GM12892 (cell line): ENCODE measurements around the gene STUB1.

Source experiments
- DNase-seq: peaks from one replicate; pipeline ENCODE4 v3.0.0; 2011; ENCODE audit not compliant: insufficient read length
- FAIRE-seq: peaks from 2 replicates; lab custom pipeline; 2011; peaks lifted over from hg19 to GRCh38; lab: Jason Lieb, UNC
- POLR2A ChIP-seq: IDR thresholded peaks from 2 replicates; pipeline ENCODE4 v1.6.1; 2011; ENCODE audit warnings: low read depth, low read length, control low read depth
- POLR2AphosphoS5 ChIP-seq: IDR thresholded peaks from 2 replicates; pipeline ENCODE4 v1.6.1; 2011; ENCODE audit warnings: low read depth, low read length, control low read depth
- TAF1 ChIP-seq: IDR thresholded peaks from 2 replicates; pipeline ENCODE4 v1.6.1; 2011; ENCODE audit warnings: low read depth, mild to moderate bottlenecking, control low read depth, low read length, borderline replicate concordance

The STUB1 gene

GRCh38 chr16:694863-695354 is 14.7 kb downstream of the STUB1 start:
- no peak for FAIRE-seq
- no peak for DNase-seq
- TF ChIP-seq POLR2A = no peak
- no peak for TF ChIP-seq POLR2AphosphoS5
- no peak for TF ChIP-seq TAF1

GRCh38 chr16:695355-696089 is 15.3 kb downstream of the STUB1 start:
- DNase-seq (peak; percentile 80), FAIRE-seq (peak; percentile 83)
- no peak for TF ChIP-seq TAF1
- peak; percentile 41; the same call in 1 of the 2 replicates for TF ChIP-seq POLR2A
- TF ChIP-seq POLR2AphosphoS5 = 0 out of 2 replicates have a peak, but pooled peaks have one; percentile 36

DNA sequence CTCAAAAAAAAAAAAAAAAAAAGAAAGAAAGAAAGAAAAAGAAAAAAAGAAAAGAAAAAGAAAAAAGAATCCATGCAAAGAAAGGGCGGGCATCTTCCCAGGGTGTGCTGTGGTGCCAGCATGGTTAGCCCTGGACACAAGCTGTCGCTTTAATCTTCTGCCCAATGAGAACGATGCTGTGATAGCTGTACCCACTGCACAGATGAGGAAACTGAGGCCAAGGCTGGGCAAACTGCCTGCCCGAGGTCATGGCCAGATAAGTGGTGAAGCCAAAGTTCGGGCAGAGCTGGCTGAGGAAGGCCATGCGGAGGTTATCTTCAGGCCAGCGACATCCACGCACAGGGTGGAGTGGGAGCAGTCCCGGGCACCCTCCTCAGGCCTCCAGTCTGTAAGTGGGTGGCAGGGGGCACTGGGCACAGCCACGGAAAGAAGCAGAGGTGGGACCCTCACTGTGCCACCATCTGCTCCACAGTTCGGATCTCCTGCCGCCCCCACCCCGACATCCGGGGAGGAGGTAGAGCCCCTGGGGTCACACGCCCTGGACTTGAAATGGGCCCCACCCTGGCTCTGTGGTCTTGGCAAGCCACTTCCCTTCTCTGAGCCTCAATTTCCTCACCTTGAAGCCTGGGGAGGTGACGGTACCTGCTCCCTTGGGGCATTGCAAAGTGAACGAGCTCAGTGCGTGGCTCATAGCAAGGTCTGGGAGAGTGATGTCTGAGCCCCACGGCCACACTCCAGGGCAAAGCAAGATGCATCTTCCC is 18.9 kb downstream of the STUB1 start:
- TF ChIP-seq POLR2AphosphoS5 = no peak
- TF ChIP-seq POLR2A = no peak
- TF ChIP-seq TAF1 = no peak
- FAIRE-seq = no peak
- no peak for DNase-seq

GRCh38 chr16:700684-701584 is 20.7 kb downstream of the STUB1 start:
- no peak for FAIRE-seq
- no peak for DNase-seq
- no peak for TF ChIP-seq TAF1
- no peak for TF ChIP-seq POLR2A
- TF ChIP-seq POLR2AphosphoS5 = no peak

- no peak for DNase-seq
- no peak for TF ChIP-seq POLR2A
- TF ChIP-seq POLR2AphosphoS5 = no peak
- FAIRE-seq = no peak
Measured at GRCh38 chr16:702341-702740, 22.1 kb downstream of the STUB1 start.

DNA sequence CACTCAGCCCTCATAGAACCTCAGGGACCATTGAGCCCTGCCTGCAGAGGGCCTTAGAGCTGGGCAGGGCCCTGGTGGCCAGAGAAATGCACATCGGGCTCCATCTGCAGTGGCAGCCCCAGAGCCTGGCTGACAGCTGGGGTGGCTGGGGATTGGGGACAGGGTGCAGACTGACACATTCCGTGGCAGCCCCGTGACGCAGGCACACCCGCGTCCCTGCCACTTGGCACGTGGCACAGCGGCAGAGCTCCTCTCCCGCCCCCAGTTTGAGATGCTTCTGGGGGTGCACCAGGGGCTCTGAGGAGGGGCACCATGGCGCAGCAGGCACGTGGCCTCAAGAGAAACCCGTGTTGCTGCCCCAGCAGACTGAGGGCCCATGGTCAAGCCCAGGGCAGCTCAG is 23.2 kb downstream of the STUB1 start:
- TF ChIP-seq POLR2A (no peak), POLR2AphosphoS5 (no peak), TAF1 (no peak)
- FAIRE-seq (no peak), DNase-seq (no peak)

GRCh38 chr16:704047-704446 is 23.8 kb downstream of the STUB1 start:
- DNase-seq (no peak), FAIRE-seq (no peak)
- no peak for TF ChIP-seq TAF1

DNA sequence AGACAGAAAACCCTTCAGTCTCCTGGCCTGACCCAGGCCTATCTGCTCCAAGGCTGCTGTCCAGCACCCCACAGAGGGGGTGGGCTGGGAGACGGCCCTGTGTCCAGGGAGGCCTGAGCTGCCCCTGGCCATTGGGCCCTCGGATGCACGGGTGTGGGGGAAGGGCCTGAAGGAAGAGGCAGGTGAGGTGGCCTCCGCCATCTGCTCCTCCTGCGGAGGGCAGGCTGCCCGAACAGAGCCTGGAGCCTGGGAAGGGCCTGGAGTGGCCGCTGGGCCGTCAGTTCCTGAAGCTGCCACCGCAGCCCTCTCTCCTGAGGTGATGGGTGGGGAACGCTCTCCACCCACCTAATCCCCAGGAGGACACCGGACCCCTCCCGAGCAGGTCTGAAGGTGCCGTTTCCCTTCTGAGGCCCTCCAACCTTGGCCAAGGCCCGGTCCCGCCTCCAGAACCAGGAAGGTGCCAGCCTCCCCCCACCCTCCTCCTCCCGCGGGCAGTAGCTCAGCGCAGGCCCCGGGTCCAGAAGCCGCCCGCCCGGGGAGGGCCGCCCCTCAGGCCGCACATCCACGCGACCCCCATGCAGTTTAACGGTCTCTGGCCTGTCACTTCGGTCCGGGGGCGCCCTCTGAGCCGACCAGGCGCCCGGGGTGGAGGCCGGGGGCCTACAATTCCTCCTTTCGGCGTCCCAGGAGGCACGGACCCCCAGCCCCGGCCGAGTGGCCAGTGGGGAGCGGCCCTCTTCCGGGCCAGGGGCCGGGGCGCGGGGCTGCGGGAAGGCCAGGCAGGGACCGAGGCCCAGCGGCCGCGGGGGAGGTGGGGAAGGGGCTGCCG is 24.6 kb downstream of the STUB1 start:
- no peak for DNase-seq
- FAIRE-seq = no peak
- TF ChIP-seq TAF1 = no peak
- no peak for TF ChIP-seq POLR2A
- no peak for TF ChIP-seq POLR2AphosphoS5

DNA sequence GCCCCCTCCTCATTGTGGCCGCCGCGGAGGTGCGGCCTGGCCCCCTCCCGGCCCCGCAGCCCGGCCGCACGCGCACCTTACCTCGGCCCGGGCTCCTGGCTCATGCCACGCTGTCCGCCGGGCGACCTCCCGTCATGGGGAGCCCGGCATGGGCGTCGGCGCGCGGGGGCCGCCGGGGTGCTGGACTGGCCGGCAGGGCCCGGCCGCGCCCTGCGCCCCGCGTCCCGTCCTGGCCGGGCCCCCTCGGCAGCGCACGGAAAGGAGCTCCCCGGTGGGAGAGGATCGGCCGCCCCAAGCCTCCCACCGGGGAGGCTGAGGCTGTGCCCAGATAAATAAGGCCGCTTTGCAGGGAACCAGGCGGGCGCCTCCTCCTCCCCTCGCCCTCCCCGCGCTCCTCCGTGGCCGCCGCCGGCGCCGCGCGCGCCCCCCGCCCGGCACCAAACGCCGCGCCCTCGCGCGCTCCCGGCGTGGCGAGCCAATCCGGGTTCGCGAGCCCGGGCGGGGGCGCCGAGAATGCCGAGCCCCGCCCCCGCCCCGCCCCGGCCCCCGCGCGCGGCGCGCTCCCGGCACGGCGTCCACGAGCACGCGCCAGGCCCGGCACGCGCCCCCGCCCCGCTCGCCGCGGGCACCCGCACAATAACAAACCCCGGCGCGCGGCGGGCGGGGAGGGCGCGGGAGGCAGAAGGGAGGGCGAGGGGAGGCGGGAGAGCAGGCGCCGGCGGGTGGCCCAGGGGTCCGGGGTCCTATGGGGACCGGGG is 25.4 kb downstream of the STUB1 start, which contains the start of gene FBXL16:
FBXL16 (minus strand) TSS at position 371 of the 758 bp plus-strand sequence. CDS start 8,396 bp downstream, outside the sequence.
- TF ChIP-seq TAF1 = no peak
- TF ChIP-seq POLR2AphosphoS5 = no peak
- no peak for TF ChIP-seq POLR2A
- DNase-seq = no peak
- no peak for FAIRE-seq
